Measurements from ENCODE around the gene GATAD2B. TPM values are rescaled to one million over a fixed set of nuclear protein-coding genes. Genes with fewer than 3 reads are reported as not detected.

GATAD2B gene
- total RNA-seq, 1 donor = 11.6 TPM

DNA sequence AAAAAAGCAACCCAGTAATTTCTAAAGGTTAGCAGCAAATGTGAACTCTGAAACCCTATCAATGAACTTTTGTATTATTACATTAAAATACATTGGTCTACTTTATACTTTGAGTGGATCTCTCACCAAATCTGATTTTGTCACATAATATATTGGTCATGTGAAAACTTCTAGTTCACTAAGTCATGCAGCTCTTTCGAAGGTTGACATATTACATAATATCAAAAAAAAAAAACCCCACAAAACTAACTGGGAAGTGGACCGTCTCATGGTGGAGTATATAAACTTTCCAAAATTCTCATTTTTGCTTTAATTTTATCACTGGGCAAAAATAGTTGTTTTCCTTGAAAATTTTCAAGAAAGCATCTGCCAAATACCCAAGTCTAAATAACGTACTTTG, 50.4 kb downstream of the GATAD2B start:
- Histone ChIP-seq H4K20me1 (ENCODE audit: insufficient read depth, low read length) (peaks cover 24% of the 10 kb centered on the region), H3K27me3 (ENCODE audit: insufficient read depth, low read length) (no peaks in the 10 kb centered on the region), H3K27ac (ENCODE audit: low read depth, low read length) (no peak overlapping the region), H2AFZ (ENCODE audit: low read length) (no peak overlapping the region), H3K4me3 (ENCODE audit: insufficient read depth, low read length) (no peak overlapping the region), H3K9me3 (ENCODE audit: low read depth, low read length) (no peaks in the 10 kb centered on the region), H3K4me2 (ENCODE audit: insufficient read depth, low read length) (no peak overlapping the region), H3K36me3 (ENCODE audit: insufficient read depth, low read length) (no peaks in the 10 kb centered on the region), H3K4me1 (ENCODE audit: insufficient read depth, low read length) (no peaks in the 10 kb centered on the region), H3K79me2 (ENCODE audit: insufficient read depth, low read length) (peaks cover 60% of the 10 kb centered on the region)
- DNase-seq (ENCODE audit: insufficient read length, low spot score, missing footprints) = no peak
- TF ChIP-seq, protein P1, sequence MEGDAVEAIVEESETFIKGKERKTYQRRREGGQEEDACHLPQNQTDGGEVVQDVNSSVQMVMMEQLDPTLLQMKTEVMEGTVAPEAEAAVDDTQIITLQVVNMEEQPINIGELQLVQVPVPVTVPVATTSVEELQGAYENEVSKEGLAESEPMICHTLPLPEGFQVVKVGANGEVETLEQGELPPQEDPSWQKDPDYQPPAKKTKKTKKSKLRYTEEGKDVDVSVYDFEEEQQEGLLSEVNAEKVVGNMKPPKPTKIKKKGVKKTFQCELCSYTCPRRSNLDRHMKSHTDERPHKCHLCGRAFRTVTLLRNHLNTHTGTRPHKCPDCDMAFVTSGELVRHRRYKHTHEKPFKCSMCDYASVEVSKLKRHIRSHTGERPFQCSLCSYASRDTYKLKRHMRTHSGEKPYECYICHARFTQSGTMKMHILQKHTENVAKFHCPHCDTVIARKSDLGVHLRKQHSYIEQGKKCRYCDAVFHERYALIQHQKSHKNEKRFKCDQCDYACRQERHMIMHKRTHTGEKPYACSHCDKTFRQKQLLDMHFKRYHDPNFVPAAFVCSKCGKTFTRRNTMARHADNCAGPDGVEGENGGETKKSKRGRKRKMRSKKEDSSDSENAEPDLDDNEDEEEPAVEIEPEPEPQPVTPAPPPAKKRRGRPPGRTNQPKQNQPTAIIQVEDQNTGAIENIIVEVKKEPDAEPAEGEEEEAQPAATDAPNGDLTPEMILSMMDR (IDR thresholded peaks at IDR 0.05; ENCODE audit: extremely low read depth, low read depth, low read length) = no peak

DNA sequence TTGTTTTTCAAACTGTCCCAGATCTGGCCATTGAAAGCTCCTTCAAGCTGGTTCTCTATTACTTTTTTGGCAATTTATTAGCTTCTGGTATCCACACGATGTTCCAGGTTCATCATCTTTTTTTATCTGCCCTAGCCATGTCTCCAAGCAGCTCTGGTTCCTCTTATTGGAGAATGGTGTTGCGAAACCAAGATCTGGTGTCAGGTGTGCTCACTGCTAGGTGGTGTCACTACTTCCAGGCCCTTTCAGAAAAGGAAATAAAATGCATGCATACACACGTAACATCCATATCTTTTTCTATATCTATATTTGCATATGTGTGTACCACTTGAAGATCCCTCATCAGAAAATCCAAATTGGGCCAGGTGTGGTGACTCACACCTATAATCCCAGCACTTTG, 53.3 kb downstream of the GATAD2B start:
- TF ChIP-seq, protein P1 (IDR thresholded peaks at IDR 0.05; ENCODE audit: extremely low read depth, low read depth, low read length) = no peak
- Histone ChIP-seq H4K20me1 (ENCODE audit: insufficient read depth, low read length) (peaks cover 15% of the 10 kb centered on the region), H3K4me3 (ENCODE audit: insufficient read depth, low read length) (no peak overlapping the region), H3K4me2 (ENCODE audit: insufficient read depth, low read length) (no peak overlapping the region), H3K4me1 (ENCODE audit: insufficient read depth, low read length) (no peaks in the 10 kb centered on the region), H3K27me3 (ENCODE audit: insufficient read depth, low read length) (no peaks in the 10 kb centered on the region), H3K36me3 (ENCODE audit: insufficient read depth, low read length) (no peaks in the 10 kb centered on the region), H3K27ac (ENCODE audit: low read depth, low read length) (no peak overlapping the region), H3K9me3 (ENCODE audit: low read depth, low read length) (no peaks in the 10 kb centered on the region), H3K79me2 (ENCODE audit: insufficient read depth, low read length) (peaks cover 62% of the 10 kb centered on the region), H2AFZ (ENCODE audit: low read length) (no peak overlapping the region)
- DNase-seq (ENCODE audit: insufficient read length, low spot score, missing footprints) = no peak

DNA sequence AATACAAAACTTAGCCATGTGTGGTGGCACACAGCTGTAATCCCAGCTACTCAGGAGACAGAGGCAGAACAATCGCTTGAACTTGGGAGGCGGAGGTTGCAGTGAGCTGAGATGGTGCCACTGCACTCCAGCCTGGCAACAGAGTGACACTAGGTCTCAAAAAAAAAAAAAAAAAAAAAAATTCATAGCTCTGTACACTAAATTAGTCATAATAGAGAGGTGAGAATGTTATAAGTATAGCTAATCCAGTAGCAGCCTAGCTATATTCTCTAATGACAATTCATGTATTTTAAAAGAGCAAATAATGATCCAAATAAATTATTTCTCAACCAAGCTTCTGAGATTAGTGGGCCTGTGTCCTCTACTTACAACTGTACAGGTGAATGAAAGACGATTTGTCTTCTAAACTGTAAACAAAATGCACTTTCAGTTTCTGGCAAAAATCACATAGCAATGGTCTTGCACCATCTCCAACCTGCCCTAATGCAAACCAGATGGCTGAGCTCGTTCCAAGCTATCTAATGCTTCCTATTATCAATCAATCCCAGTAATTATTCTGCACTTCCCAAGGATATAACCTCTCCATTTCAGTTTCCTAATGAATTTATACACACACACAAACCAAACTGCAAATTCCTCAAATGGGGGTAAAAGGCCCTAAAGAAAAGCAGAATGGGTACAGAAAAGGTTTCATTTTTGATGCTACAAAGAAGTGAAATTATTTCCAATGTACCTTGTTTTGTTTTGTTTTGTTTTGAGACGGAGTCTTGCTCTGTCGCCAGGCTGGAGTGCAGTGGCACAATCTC, 56.5 kb downstream of the GATAD2B start:
- no peaks in the 10 kb centered on the region for H3K4me1 ChIP-seq (ENCODE audit: insufficient read depth, low read length)
- no peak overlapping the region for H2AFZ ChIP-seq (ENCODE audit: low read length)
- TF ChIP-seq, protein P1 (IDR thresholded peaks at IDR 0.05; ENCODE audit: extremely low read depth, low read depth, low read length) = no peak
- H3K27me3 ChIP-seq (ENCODE audit: insufficient read depth, low read length) = no peaks in the 10 kb centered on the region
- no peak overlapping the region for H3K4me2 ChIP-seq (ENCODE audit: insufficient read depth, low read length)
- H3K79me2 ChIP-seq (ENCODE audit: insufficient read depth, low read length) = peaks cover 60% of the 10 kb centered on the region
- H3K27ac ChIP-seq (ENCODE audit: low read depth, low read length) = no peak overlapping the region
- DNase-seq (ENCODE audit: insufficient read length, low spot score, missing footprints) = no peak
- no peaks in the 10 kb centered on the region for H3K36me3 ChIP-seq (ENCODE audit: insufficient read depth, low read length)
- H3K4me3 ChIP-seq (ENCODE audit: insufficient read depth, low read length) = no peak overlapping the region
- H3K9me3 ChIP-seq (ENCODE audit: low read depth, low read length) = no peaks in the 10 kb centered on the region
- H4K20me1 ChIP-seq (ENCODE audit: insufficient read depth, low read length) = peaks cover 8% of the 10 kb centered on the region

DNA sequence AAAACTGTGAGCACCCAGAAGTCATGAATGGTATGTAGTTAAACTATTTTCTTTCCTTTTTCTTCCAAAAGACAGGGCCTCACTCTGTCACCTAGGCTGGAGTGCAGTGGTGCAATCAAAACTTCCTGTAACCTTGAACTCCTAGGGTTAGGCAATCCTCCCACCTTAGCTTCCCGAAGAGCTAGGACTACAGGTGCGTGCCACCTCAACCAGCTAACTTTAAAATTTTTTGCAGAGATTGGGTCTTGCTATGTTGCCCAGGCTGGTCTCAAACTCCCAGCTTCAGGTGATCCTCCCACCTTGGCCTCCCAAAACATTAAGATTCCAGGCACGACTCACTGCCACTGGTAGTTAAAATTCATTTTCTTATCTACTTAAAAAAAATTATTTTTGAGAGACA, 62.5 kb downstream of the GATAD2B start:
- H3K9me3 ChIP-seq (ENCODE audit: low read depth, low read length) = no peaks in the 10 kb centered on the region
- no peaks in the 10 kb centered on the region for H3K27me3 ChIP-seq (ENCODE audit: insufficient read depth, low read length)
- H3K4me1 ChIP-seq (ENCODE audit: insufficient read depth, low read length) = no peaks in the 10 kb centered on the region
- H3K36me3 ChIP-seq (ENCODE audit: insufficient read depth, low read length) = peaks cover 2% of the 10 kb centered on the region
- no peak overlapping the region for H3K4me2 ChIP-seq (ENCODE audit: insufficient read depth, low read length)
- no peak overlapping the region for H2AFZ ChIP-seq (ENCODE audit: low read length)
- H3K27ac ChIP-seq (ENCODE audit: low read depth, low read length) = no peak overlapping the region
- DNase-seq (ENCODE audit: insufficient read length, low spot score, missing footprints) = no peak
- H3K79me2 ChIP-seq (ENCODE audit: insufficient read depth, low read length) = peaks cover 42% of the 10 kb centered on the region
- no peak overlapping the region for H3K4me3 ChIP-seq (ENCODE audit: insufficient read depth, low read length)
- TF ChIP-seq, protein P1 (IDR thresholded peaks at IDR 0.05; ENCODE audit: extremely low read depth, low read depth, low read length) = no peak
- H4K20me1 ChIP-seq (ENCODE audit: insufficient read depth, low read length) = peaks cover 18% of the 10 kb centered on the region
